HL-60 (cell line): ENCODE data around the gene AIM2.

Experiments
- GABPA ChIP-seq: IDR thresholded peaks from 2 replicates; pipeline ENCODE4 v1.6.1; 2012; ENCODE audit warnings: low read depth
- POLR2AphosphoS5 ChIP-seq: IDR thresholded peaks from 2 replicates; pipeline ENCODE4 v1.6.1; 2012; ENCODE audit warnings: low read depth
- REST ChIP-seq: IDR thresholded peaks from 2 replicates; pipeline ENCODE4 v1.6.1; 2012; ENCODE audit warnings: low read depth; ENCODE audit not compliant: insufficient replicate concordance
- SPI1 ChIP-seq: IDR thresholded peaks from 2 replicates; pipeline ENCODE4 v1.6.1; 2012; ENCODE audit warnings: low read depth, mild to moderate bottlenecking, borderline replicate concordance
- TF ChIP-seq, protein P1 (sequence below): IDR thresholded peaks from one replicate; pipeline ENCODE4 v1.5.1; 2011; ENCODE audit warnings: low read length, control low read depth, inconsistent platforms; ENCODE audit not compliant: insufficient read depth

DNA sequence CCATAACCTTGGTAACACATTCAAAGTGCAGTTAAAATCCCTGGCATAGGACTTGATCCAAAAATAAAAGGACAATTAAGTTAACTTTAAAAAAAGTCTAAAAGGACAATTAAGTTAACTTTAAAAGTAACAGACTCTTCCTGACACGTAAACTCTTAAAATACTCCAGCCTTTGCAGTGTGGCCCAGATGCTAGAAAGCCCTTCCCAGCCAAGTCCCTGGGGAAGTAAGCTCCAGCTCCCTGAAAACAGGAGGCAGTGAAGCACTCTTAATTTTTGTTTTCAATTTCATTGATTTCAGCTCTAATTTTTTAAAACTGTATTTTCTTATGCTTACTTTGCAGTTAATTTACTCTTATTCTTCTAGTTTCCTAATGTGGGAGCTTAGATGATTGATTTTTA, 5.1 kb upstream of the AIM2 start:
- TF ChIP-seq, protein P1, sequence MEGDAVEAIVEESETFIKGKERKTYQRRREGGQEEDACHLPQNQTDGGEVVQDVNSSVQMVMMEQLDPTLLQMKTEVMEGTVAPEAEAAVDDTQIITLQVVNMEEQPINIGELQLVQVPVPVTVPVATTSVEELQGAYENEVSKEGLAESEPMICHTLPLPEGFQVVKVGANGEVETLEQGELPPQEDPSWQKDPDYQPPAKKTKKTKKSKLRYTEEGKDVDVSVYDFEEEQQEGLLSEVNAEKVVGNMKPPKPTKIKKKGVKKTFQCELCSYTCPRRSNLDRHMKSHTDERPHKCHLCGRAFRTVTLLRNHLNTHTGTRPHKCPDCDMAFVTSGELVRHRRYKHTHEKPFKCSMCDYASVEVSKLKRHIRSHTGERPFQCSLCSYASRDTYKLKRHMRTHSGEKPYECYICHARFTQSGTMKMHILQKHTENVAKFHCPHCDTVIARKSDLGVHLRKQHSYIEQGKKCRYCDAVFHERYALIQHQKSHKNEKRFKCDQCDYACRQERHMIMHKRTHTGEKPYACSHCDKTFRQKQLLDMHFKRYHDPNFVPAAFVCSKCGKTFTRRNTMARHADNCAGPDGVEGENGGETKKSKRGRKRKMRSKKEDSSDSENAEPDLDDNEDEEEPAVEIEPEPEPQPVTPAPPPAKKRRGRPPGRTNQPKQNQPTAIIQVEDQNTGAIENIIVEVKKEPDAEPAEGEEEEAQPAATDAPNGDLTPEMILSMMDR, result no peak
- TF ChIP-seq POLR2AphosphoS5, result no peak
- TF ChIP-seq GABPA, result no peak
- no peak for TF ChIP-seq REST
- no peak for TF ChIP-seq SPI1
